ENCODE results near the gene FN1. TPM values are rescaled to one million over a fixed set of nuclear protein-coding genes. Genes with fewer than 3 reads are reported as not detected.

Gene FN1
- total and polyA plus RNA-seq, 4 donors: 339 to 1,753 (median 934) TPM

DNA sequence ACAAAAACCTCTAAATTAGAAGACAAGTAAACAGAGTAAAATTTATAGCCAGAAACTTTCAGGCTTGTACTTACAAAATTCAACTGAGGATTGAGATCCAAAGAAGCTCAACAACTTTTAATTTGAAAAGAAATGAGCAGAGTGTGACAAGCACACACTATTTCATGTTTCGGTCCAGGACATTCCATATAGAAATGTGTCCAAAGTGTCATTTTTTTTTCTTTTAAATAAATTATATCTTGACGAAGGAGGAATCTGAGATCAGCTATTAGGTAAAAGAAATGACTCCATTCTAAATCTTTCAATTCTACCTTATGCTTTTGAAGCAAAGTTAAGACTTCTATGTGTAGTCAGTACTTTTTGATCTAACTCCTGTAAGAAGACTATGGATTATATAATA is 4.6 kb downstream of the FN1 start:
- ATAC-seq (ENCODE audit: insufficient read depth, low FRiP score) (no peak), DNase-seq (no peak)
- Histone ChIP-seq H3K9me3 (ENCODE audit: control insufficient read depth in 4 of 4, insufficient read depth in 3 of 4, low read length in 3 of 4) (peaks cover 0 to 2% (median 0%) of the 10 kb centered on the region in 4 donors), H3K4me3 (no peak overlapping the region), H3K4me1 (ENCODE audit: control insufficient read depth in 5 of 5, insufficient read depth in 5 of 5, low read length in 5 of 5) (peaks cover 0 to 38% (median 0%) of the 10 kb centered on the region in 5 donors), H3K27me3 (ENCODE audit: control insufficient read depth in 3 of 3, insufficient read depth in 3 of 3, low read length in 2 of 3) (no peaks in the 10 kb centered on the region), H3K27ac (ENCODE audit: low read depth in 1 of 2, low read length in 1 of 2) (no peak overlapping the region), H3K9ac (ENCODE audit: insufficient read depth in 1 of 2, low read length in 2 of 2) (no peak overlapping the region), H3K36me3 (ENCODE audit: control insufficient read depth in 4 of 4, insufficient read depth in 4 of 4, low read length in 4 of 4) (peaks cover 3 to 63% (median 34%) of the 10 kb centered on the region in 4 donors)
- no peak for TF ChIP-seq CTCF (IDR thresholded peaks at IDR 0.05; ENCODE audit: control extremely low read depth, extremely low read depth)
- 41 to 42% methylated on average over 2 of the region's 2 CpGs for WGBS, 2 donors

- DNase-seq (peak in 2 of 3 donors; percentile 41 to 47), ATAC-seq (ENCODE audit: insufficient read depth, low FRiP score) (peak; percentile 48)
- Histone ChIP-seq H3K4me3 (no peak overlapping the region), H3K27me3 (ENCODE audit: control insufficient read depth in 3 of 3, insufficient read depth in 3 of 3, low read length in 2 of 3) (no peaks in the 10 kb centered on the region), H3K9me3 (ENCODE audit: control insufficient read depth in 4 of 4, insufficient read depth in 3 of 4, low read length in 3 of 4) (peaks cover 0 to 2% (median 0%) of the 10 kb centered on the region in 4 donors), H3K9ac (ENCODE audit: insufficient read depth in 1 of 2, low read length in 2 of 2) (no peak overlapping the region), H3K4me1 (ENCODE audit: control insufficient read depth in 5 of 5, insufficient read depth in 5 of 5, low read length in 5 of 5) (peaks cover 0 to 38% (median 0%) of the 10 kb centered on the region in 5 donors), H3K36me3 (ENCODE audit: control insufficient read depth in 4 of 4, insufficient read depth in 4 of 4, low read length in 4 of 4) (peaks cover 4 to 63% (median 34%) of the 10 kb centered on the region in 4 donors), H3K27ac (ENCODE audit: low read depth in 1 of 2, low read length in 1 of 2) (no peak overlapping the region)
- no peak for TF ChIP-seq CTCF (IDR thresholded peaks at IDR 0.05; ENCODE audit: control extremely low read depth, extremely low read depth)
- 66 to 71% methylated on average over 6 of the region's 6 CpGs for WGBS, 2 donors
Measured at GRCh38 chr2:215430528-215431187, 5.2 kb downstream of the FN1 start.

GRCh38 chr2:215429424-215429823 is 6.4 kb downstream of the FN1 start:
- peaks cover 0 to 4% (median 0%) of the 10 kb centered on the region in 4 donors for H3K9me3 ChIP-seq (ENCODE audit: control insufficient read depth in 4 of 4, insufficient read depth in 3 of 4, low read length in 3 of 4)
- no peak for TF ChIP-seq CTCF (IDR thresholded peaks at IDR 0.05; ENCODE audit: control extremely low read depth, extremely low read depth)
- H3K9ac ChIP-seq (ENCODE audit: insufficient read depth in 1 of 2, low read length in 2 of 2): no peak overlapping the region
- no peak overlapping the region for H3K27ac ChIP-seq (ENCODE audit: low read depth in 1 of 2, low read length in 1 of 2)
- H3K36me3 ChIP-seq (ENCODE audit: control insufficient read depth in 4 of 4, insufficient read depth in 4 of 4, low read length in 4 of 4): peaks cover 6 to 70% (median 31%) of the 10 kb centered on the region in 4 donors
- ATAC-seq (ENCODE audit: insufficient read depth, low FRiP score) (no peak), DNase-seq (no peak)
- no peak overlapping the region for H3K4me3 ChIP-seq
- peaks cover 0 to 44% (median 0%) of the 10 kb centered on the region in 5 donors for H3K4me1 ChIP-seq (ENCODE audit: control insufficient read depth in 5 of 5, insufficient read depth in 5 of 5, low read length in 5 of 5)
- no peaks in the 10 kb centered on the region for H3K27me3 ChIP-seq (ENCODE audit: control insufficient read depth in 3 of 3, insufficient read depth in 3 of 3, low read length in 2 of 3)
- WGBS, 2 donors: 93 to 95% methylated on average over 1 of the region's 1 CpG
